ENCODE measurements around the gene CPEB3. TPM values are rescaled to one million over a fixed set of nuclear protein-coding genes. Genes with fewer than 3 reads are reported as not detected.

Gene CPEB3
- total and polyA plus RNA-seq, 12 donors = 1.6 to 13.4 (median 6.1) TPM

DNA sequence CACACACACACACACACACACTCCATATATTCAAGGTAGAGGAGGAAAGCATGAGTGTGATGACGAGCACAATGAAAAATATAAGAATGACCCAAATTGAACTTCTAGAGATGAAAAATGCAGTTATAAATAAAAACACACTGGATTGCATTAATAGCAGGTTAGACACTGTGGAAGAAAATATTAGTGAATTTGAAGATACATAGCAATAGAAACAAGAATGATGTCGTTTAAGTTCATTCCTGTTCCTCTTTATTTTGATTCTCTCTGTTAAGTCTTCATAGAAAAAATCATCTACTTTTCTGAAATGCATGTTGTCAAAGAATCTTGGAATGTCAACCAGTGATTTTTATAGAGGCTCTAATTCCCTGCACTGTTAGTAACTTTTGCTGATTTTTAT, 288.9 kb downstream of the CPEB3 start:
- DNase-seq = no peak
- no peaks in the 10 kb centered on the region for H3K27me3 ChIP-seq
- H3K4me1 ChIP-seq (replicated peaks in 1 of 2) = no peaks in the 10 kb centered on the region
- H3K27ac ChIP-seq = no peak overlapping the region
- intact Hi-C loops (cut with DNase I) = no loop called here
- no peak overlapping the region for H3K4me3 ChIP-seq
- H3K36me3 ChIP-seq (replicated peaks in 1 of 2) = peaks cover 0 to 7% of the 10 kb centered on the region in 2 donors
- WGBS, 4 donors = 92 to 100% (median 97%) methylated on average over 2 of the region's 2 CpGs
- H3K9me3 ChIP-seq (replicated peaks in 1 of 3) = no peaks in the 10 kb centered on the region
- TF ChIP-seq, protein P1, sequence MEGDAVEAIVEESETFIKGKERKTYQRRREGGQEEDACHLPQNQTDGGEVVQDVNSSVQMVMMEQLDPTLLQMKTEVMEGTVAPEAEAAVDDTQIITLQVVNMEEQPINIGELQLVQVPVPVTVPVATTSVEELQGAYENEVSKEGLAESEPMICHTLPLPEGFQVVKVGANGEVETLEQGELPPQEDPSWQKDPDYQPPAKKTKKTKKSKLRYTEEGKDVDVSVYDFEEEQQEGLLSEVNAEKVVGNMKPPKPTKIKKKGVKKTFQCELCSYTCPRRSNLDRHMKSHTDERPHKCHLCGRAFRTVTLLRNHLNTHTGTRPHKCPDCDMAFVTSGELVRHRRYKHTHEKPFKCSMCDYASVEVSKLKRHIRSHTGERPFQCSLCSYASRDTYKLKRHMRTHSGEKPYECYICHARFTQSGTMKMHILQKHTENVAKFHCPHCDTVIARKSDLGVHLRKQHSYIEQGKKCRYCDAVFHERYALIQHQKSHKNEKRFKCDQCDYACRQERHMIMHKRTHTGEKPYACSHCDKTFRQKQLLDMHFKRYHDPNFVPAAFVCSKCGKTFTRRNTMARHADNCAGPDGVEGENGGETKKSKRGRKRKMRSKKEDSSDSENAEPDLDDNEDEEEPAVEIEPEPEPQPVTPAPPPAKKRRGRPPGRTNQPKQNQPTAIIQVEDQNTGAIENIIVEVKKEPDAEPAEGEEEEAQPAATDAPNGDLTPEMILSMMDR (IDR thresholded peaks at IDR 0.05) = no peak
- TF ChIP-seq POLR2A (IDR thresholded peaks at IDR 0.05) = no peak

DNA sequence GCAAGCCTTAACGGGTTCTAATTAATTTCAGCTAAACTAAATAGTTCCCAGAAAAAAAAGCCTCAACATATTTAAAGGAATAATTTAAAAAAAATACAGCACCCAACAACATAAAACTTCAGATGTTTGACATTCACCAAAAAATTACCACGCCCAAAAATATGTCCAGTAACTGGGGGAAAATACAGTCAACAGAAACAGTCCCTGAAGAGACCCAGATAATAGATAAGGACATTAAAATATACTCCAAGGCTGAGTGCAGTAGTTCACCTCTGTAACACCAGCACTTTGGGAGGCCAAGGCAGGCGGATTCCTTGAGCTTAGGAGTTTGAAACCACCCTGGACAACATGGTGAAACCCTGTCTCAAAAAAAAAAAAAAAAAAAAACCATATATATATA, 289.3 kb downstream of the CPEB3 start:
- H3K4me1 ChIP-seq (replicated peaks in 1 of 2) = no peaks in the 10 kb centered on the region
- H3K27ac ChIP-seq = no peak overlapping the region
- 86 to 98% (median 96%) methylated on average over 3 of the region's 3 CpGs for WGBS, 4 donors
- TF ChIP-seq POLR2A (IDR thresholded peaks at IDR 0.05) = no peak
- TF ChIP-seq, protein P1 (IDR thresholded peaks at IDR 0.05) = no peak
- H3K4me3 ChIP-seq = no peak overlapping the region
- H3K27me3 ChIP-seq = no peaks in the 10 kb centered on the region
- no peaks in the 10 kb centered on the region for H3K9me3 ChIP-seq (replicated peaks in 1 of 3)
- H3K36me3 ChIP-seq (replicated peaks in 1 of 2) = peaks cover 0 to 7% of the 10 kb centered on the region in 2 donors
- no peak for DNase-seq
- intact Hi-C loops (cut with DNase I) = no loop called here

Small RNA genes within 50 kb of the gene (small RNA-seq; reads per million reads assigned to genes)
- gene RF00019 = 0 reads per million in 2 donors
- gene RF00402 = 0 reads per million in 2 donors
- 0 reads per million in 2 donors for gene RF00622
- gene RNY3P12 = 0 to 0.12 reads per million in 2 donors

Other genes with a start within 250 kb of the CPEB3 start
- gene MARCHF5, start 89 bp upstream of the CPEB3 start, total RNA-seq = 10 to 100 TPM; 12.0 to 61.9 (median 21.6) TPM
- 10 to 100 TPM; 10.0 to 47.5 (median 10.5) TPM for gene MARCHF5, start 89 bp upstream of the CPEB3 start, polyA plus RNA-seq

Data from adrenal gland (tissue), 12 donors.